OCI-LY1 (cell line): ENCODE results near the gene DMD.

Experiments used
- H2AFZ ChIP-seq: fragments of 200-600 bp; sonication (generic), shearing (Covaris generic); 2 replicates; pipeline ENCODE4 v1.6.0; 2014; ENCODE audit warnings: antibody characterized with exemption, mild to moderate bottlenecking, low read length
- H3F3A ChIP-seq: fragments of 200-600 bp; sonication (generic), shearing (Covaris generic); 2 replicates; pipeline ENCODE4 v1.6.0; 2014; ENCODE audit warnings: mild to moderate bottlenecking, antibody characterized with exemption, low read length, moderate library complexity; ENCODE audit not compliant: insufficient read depth
- H3K27ac ChIP-seq: fragments of 200-600 bp; sonication (generic); 2 replicates; pipeline ENCODE4 v1.5.1; 2014; ENCODE audit warnings: low read length, mixed run types, mild to moderate bottlenecking, low read depth; ENCODE audit not compliant: poor library complexity, severe bottlenecking
- H3K27me3 ChIP-seq: fragments of 200-600 bp; sonication (generic); 2 replicates; pipeline ENCODE4 v1.6.0; 2014; ENCODE audit warnings: antibody characterized with exemption, mild to moderate bottlenecking, low read length, moderate library complexity; ENCODE audit not compliant: insufficient read depth
- H3K36me3 ChIP-seq: fragments of 200-600 bp; sonication (generic); 2 replicates; pipeline ENCODE4 v1.6.1; 2014; ENCODE audit warnings: mild to moderate bottlenecking, antibody characterized with exemption, low read length, moderate library complexity, mixed read lengths; ENCODE audit not compliant: insufficient read depth
- H3K4me1 ChIP-seq: fragments of 200-600 bp; sonication (generic); 2 replicates; pipeline ENCODE4 v1.5.1; 2014; ENCODE audit warnings: mild to moderate bottlenecking, low read length, moderate library complexity; ENCODE audit not compliant: insufficient read depth, severe bottlenecking
- H3K4me2 ChIP-seq: fragments of 200-600 bp; sonication (generic), shearing (Covaris generic); 2 replicates; pipeline ENCODE4 v1.6.1; 2014; ENCODE audit warnings: low read length
- H3K4me3 ChIP-seq: fragments of 200-600 bp; sonication (generic); 2 replicates; pipeline ENCODE4 v1.5.1; 2014; ENCODE audit warnings: low read length, low read depth, mild to moderate bottlenecking, mixed read lengths; ENCODE audit not compliant: poor library complexity, severe bottlenecking
- H3K79me2 ChIP-seq: fragments of 200-600 bp; shearing (Covaris generic); 2 replicates; pipeline ENCODE4 v1.6.1; 2016; ENCODE audit warnings: mixed run types, low read length, mixed read lengths; ENCODE audit not compliant: insufficient read depth
- H3K9ac ChIP-seq: fragments of 200-600 bp; sonication (generic), shearing (Covaris generic); 2 replicates; pipeline ENCODE4 v1.6.1; 2014; ENCODE audit warnings: mild to moderate bottlenecking, low read length, mixed read lengths
- H3K9me2 ChIP-seq: fragments of 200-600 bp; sonication (generic), shearing (Covaris generic); 2 replicates; pipeline ENCODE4 v1.6.1; 2014; ENCODE audit warnings: low read depth, mild to moderate bottlenecking, low read length, mixed read lengths
- H3K9me3 ChIP-seq: fragments of 200-600 bp; shearing (Covaris generic); 2 replicates; pipeline ENCODE4 v1.6.1; 2014; ENCODE audit warnings: low read length, mixed read lengths
- H4K20me1 ChIP-seq: fragments of 200-600 bp; sonication (generic), shearing (Covaris generic); 2 replicates; pipeline ENCODE4 v1.6.0; 2016; ENCODE audit warnings: mild to moderate bottlenecking, low read length; ENCODE audit not compliant: insufficient read depth
- CTCF ChIP-seq: fragments of 200-600 bp; sonication (generic), shearing (Covaris generic); IDR thresholded peaks from 2 replicates; pipeline ENCODE4 v1.5.1; 2017; ENCODE audit warnings: mild to moderate bottlenecking, antibody characterized with exemption, low read length, moderate library complexity, mixed read lengths
- EZH2 ChIP-seq: fragments of 200-600 bp; sonication (generic), shearing (Covaris generic); IDR thresholded peaks from 2 replicates; pipeline ENCODE4 v1.8.0; 2017; ENCODE audit warnings: borderline replicate concordance, mixed run types, mild to moderate bottlenecking, antibody characterized with exemption, low read length, moderate library complexity, mixed read lengths

DMD gene

GRCh38 chrX:32280921-32281320 is 930.4 kb downstream of the DMD start:
- H3K4me2 ChIP-seq = no peak overlapping the region
- H3K4me1 ChIP-seq = no peaks in the 10 kb centered on the region
- no peak overlapping the region for H3K27ac ChIP-seq
- H3F3A ChIP-seq = no peaks in the 10 kb centered on the region
- H3K27me3 ChIP-seq = no peaks in the 10 kb centered on the region
- TF ChIP-seq EZH2 (no peak), CTCF (no peak)
- no peaks in the 10 kb centered on the region for H3K79me2 ChIP-seq
- no peak overlapping the region for H3K9ac ChIP-seq
- no peak overlapping the region for H3K4me3 ChIP-seq
- no peaks in the 10 kb centered on the region for H3K9me2 ChIP-seq
- no peaks in the 10 kb centered on the region for H4K20me1 ChIP-seq
- H3K36me3 ChIP-seq = no peaks in the 10 kb centered on the region
- no peaks in the 10 kb centered on the region for H3K9me3 ChIP-seq
- no peak overlapping the region for H2AFZ ChIP-seq

GRCh38 chrX:32280489-32280888 is 930.9 kb downstream of the DMD start:
- H3K27ac ChIP-seq = no peak overlapping the region
- H2AFZ ChIP-seq = no peak overlapping the region
- TF ChIP-seq EZH2 = no peak
- TF ChIP-seq CTCF = no peak
- H3K79me2 ChIP-seq = no peaks in the 10 kb centered on the region
- H3K4me1 ChIP-seq = no peaks in the 10 kb centered on the region
- no peak overlapping the region for H3K4me2 ChIP-seq
- no peaks in the 10 kb centered on the region for H4K20me1 ChIP-seq
- H3K4me3 ChIP-seq = no peak overlapping the region
- H3K9me2 ChIP-seq = no peaks in the 10 kb centered on the region
- H3K9ac ChIP-seq = no peak overlapping the region
- H3K27me3 ChIP-seq = no peaks in the 10 kb centered on the region
- H3K36me3 ChIP-seq = no peaks in the 10 kb centered on the region
- H3K9me3 ChIP-seq = no peaks in the 10 kb centered on the region
- H3F3A ChIP-seq = no peaks in the 10 kb centered on the region

GRCh38 chrX:32276153-32276552 is 935.2 kb downstream of the DMD start:
- H3K9ac ChIP-seq = no peak overlapping the region
- H3K27me3 ChIP-seq = no peaks in the 10 kb centered on the region
- no peaks in the 10 kb centered on the region for H3K79me2 ChIP-seq
- no peak overlapping the region for H3K4me3 ChIP-seq
- no peak overlapping the region for H3K27ac ChIP-seq
- no peaks in the 10 kb centered on the region for H3K9me3 ChIP-seq
- H3F3A ChIP-seq = no peaks in the 10 kb centered on the region
- H3K4me1 ChIP-seq = no peaks in the 10 kb centered on the region
- H4K20me1 ChIP-seq = no peaks in the 10 kb centered on the region
- TF ChIP-seq CTCF (no peak), EZH2 (no peak)
- no peaks in the 10 kb centered on the region for H3K36me3 ChIP-seq
- no peaks in the 10 kb centered on the region for H3K9me2 ChIP-seq
- H2AFZ ChIP-seq = no peak overlapping the region
- H3K4me2 ChIP-seq = no peak overlapping the region
